HEK293T (cell line): ENCODE data around the gene MND1.

ENCODE experiments used
- ARNT ChIP-seq: fragments of 450-650 bp; IDR thresholded peaks from 2 replicates; pipeline ENCODE4 v1.6.1; 2017; ENCODE audit warnings: mild to moderate bottlenecking
- BHLHE40 ChIP-seq: fragments of 450-650 bp; IDR thresholded peaks from 2 replicates; pipeline ENCODE4 v1.6.1; 2016; ENCODE audit warnings: mild to moderate bottlenecking, moderate library complexity, borderline replicate concordance
- CTBP1 ChIP-seq: fragments of 450-650 bp; IDR thresholded peaks from 2 replicates; pipeline ENCODE4 v1.6.1; 2016; ENCODE audit warnings: borderline replicate concordance
- FOXA1 ChIP-seq: fragments of 450-650 bp; IDR thresholded peaks from 2 replicates; pipeline ENCODE4 v1.6.1; 2016; ENCODE audit warnings: mild to moderate bottlenecking
- FOXK2 ChIP-seq: fragments of 450-650 bp; IDR thresholded peaks from 2 replicates; pipeline ENCODE4 v1.6.1; 2016; ENCODE audit warnings: mild to moderate bottlenecking
- FOXM1 ChIP-seq: fragments of 450-650 bp; IDR thresholded peaks from 2 replicates; pipeline ENCODE4 v1.6.1; 2017; ENCODE audit warnings: mild to moderate bottlenecking, borderline replicate concordance
- HDGF ChIP-seq: fragments of 450-650 bp; IDR thresholded peaks from 2 replicates; pipeline ENCODE4 v1.6.1; 2017; ENCODE audit warnings: antibody characterized with exemption, borderline replicate concordance
- LEF1 ChIP-seq: fragments of 450-650 bp; IDR thresholded peaks from 2 replicates; pipeline ENCODE4 v1.6.1; 2017; ENCODE audit warnings: mild to moderate bottlenecking, borderline replicate concordance
- NFRKB ChIP-seq: fragments of 450-650 bp; IDR thresholded peaks from 2 replicates; pipeline ENCODE4 v1.6.1; 2016; ENCODE audit warnings: mild to moderate bottlenecking, moderate library complexity
- SP1 ChIP-seq: fragments of 450-650 bp; IDR thresholded peaks from 2 replicates; pipeline ENCODE4 v1.6.1; 2017
- SUZ12 ChIP-seq: fragments of 450-650 bp; IDR thresholded peaks from 2 replicates; pipeline ENCODE4 v1.6.1; 2016; ENCODE audit warnings: mild to moderate bottlenecking
- TARDBP ChIP-seq: fragments of 450-650 bp; IDR thresholded peaks from 2 replicates; pipeline ENCODE4 v1.6.1; 2016
- ZNF384 ChIP-seq: fragments of 450-650 bp; IDR thresholded peaks from 2 replicates; pipeline ENCODE4 v1.6.1; 2016
- TF ChIP-seq, protein P1 (sequence below): fragments of 450-650 bp; IDR thresholded peaks from 2 replicates; pipeline ENCODE4 v1.6.1; 2016

DNA sequence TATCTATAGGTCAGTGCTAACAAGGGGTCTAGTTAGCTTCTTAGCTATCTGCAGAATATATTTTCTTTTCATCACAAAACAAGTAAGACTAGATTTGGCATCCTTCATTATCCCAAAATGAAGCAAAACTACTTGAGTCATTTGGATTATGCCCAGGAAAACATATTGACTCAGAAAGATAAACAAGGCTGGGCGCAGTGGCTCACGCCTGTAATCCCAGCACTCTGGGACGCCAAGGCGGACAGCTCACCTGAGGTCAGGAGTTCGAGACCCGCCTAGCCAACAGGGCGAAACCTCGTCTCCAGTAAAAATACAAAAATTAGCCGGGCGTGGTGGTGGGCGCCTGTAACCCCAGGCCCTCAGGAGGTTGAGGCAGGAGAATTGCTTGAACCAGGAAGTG, 18.0 kb upstream of the MND1 start:
- TF ChIP-seq ZNF384: no peak
- no peak for TF ChIP-seq BHLHE40
- TF ChIP-seq HDGF: no peak
- no peak for TF ChIP-seq FOXK2
- TF ChIP-seq FOXA1: no peak
- no peak for TF ChIP-seq TARDBP
- TF ChIP-seq SP1: no peak
- no peak for TF ChIP-seq LEF1
- no peak for TF ChIP-seq FOXM1
- no peak for TF ChIP-seq SUZ12
- no peak for TF ChIP-seq ARNT
- TF ChIP-seq CTBP1: no peak
- TF ChIP-seq, protein P1, sequence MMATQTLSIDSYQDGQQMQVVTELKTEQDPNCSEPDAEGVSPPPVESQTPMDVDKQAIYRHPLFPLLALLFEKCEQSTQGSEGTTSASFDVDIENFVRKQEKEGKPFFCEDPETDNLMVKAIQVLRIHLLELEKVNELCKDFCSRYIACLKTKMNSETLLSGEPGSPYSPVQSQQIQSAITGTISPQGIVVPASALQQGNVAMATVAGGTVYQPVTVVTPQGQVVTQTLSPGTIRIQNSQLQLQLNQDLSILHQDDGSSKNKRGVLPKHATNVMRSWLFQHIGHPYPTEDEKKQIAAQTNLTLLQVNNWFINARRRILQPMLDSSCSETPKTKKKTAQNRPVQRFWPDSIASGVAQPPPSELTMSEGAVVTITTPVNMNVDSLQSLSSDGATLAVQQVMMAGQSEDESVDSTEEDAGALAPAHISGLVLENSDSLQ: no peak
- no peak for TF ChIP-seq NFRKB
